OCI-LY7 (cell line): ENCODE measurements around the gene SENP1. TPM values are rescaled to one million over a fixed set of nuclear protein-coding genes. Genes with fewer than 3 reads are reported as not detected.

Source experiments
- BruUV-seq: library from RNA; stranded (reverse); fragments of 400-500 nt; replicated peaks from 2 replicates; lab custom pipeline; 2021; lab: Mats Ljungman, UMichigan
- CTCF ChIA-PET: fragments of 300-600 bp; sonication (Branson Sonifier 250); formaldehyde crosslinking; loops from one replicate; lab custom pipeline; 2022; ENCODE audit warnings: antibody characterized with exemption; ENCODE audit not compliant: unreplicated experiment; lab: Charles Lee
- POLR2A ChIA-PET: fragments of 300-600 bp; sonication (Branson Sonifier 250); formaldehyde crosslinking; loops from one replicate; lab custom pipeline; 2022; ENCODE audit warnings: antibody characterized with exemption; lab: Charles Lee
- DNase-seq: peaks from one replicate; pipeline ENCODE4 v3.0.0-alpha.2; 2015; ENCODE audit warnings: low spot score
- H2AFZ ChIP-seq: fragments of 200-600 bp; sonication (generic), shearing (Covaris generic); 2 replicates; pipeline ENCODE4 v1.6.1; 2014; ENCODE audit warnings: mild to moderate bottlenecking, antibody characterized with exemption, low read length, moderate library complexity
- H3K27ac ChIP-seq: fragments of 200-600 bp; sonication (generic); 2 replicates; pipeline ENCODE4 v1.5.1; 2014; ENCODE audit warnings: mixed run types, low read depth, mild to moderate bottlenecking, moderate library complexity, low read length, inconsistent platforms; ENCODE audit not compliant: poor library complexity, severe bottlenecking
- H3K36me3 ChIP-seq: fragments of 200-600 bp; sonication (generic); 2 replicates; pipeline ENCODE4 v1.6.1; 2014; ENCODE audit warnings: mild to moderate bottlenecking, antibody characterized with exemption, low read length, moderate library complexity, mixed read lengths; ENCODE audit not compliant: insufficient read depth
- H3K4me1 ChIP-seq: fragments of 200-600 bp; sonication (generic); 2 replicates; pipeline ENCODE4 v1.5.1; 2014; ENCODE audit warnings: mild to moderate bottlenecking, low read length; ENCODE audit not compliant: insufficient read depth, poor library complexity, severe bottlenecking
- H3K4me2 ChIP-seq: fragments of 200-600 bp; sonication (generic); 2 replicates; pipeline ENCODE4 v1.6.1; 2014; ENCODE audit warnings: mild to moderate bottlenecking, low read length
- H3K4me3 ChIP-seq: fragments of 200-600 bp; sonication (generic); 2 replicates; pipeline ENCODE4 v1.5.1; 2014; ENCODE audit warnings: mild to moderate bottlenecking, low read depth, low read length; ENCODE audit not compliant: poor library complexity, severe bottlenecking
- H3K79me2 ChIP-seq: fragments of 200-600 bp; sonication (generic); 2 replicates; pipeline ENCODE4 v1.6.1; 2016; ENCODE audit warnings: low read depth, mild to moderate bottlenecking, low read length, moderate library complexity, mixed read lengths; ENCODE audit not compliant: insufficient read depth
- H3K9me2 ChIP-seq: fragments of 200-600 bp; sonication (generic); 2 replicates; pipeline ENCODE4 v1.6.1; 2016; ENCODE audit warnings: mild to moderate bottlenecking, low read length, mixed read lengths; ENCODE audit not compliant: insufficient read depth
- H3K9me3 ChIP-seq: fragments of 200-600 bp; sonication (generic); 2 replicates; pipeline ENCODE4 v1.6.1; 2014; ENCODE audit warnings: mild to moderate bottlenecking, mixed run types, low read length, mixed read lengths
- H4K20me1 ChIP-seq: fragments of 200-600 bp; sonication (generic); 2 replicates; pipeline ENCODE4 v1.6.1; 2014; ENCODE audit warnings: mild to moderate bottlenecking, antibody characterized with exemption, low read length, moderate library complexity, mixed read lengths; ENCODE audit not compliant: insufficient read depth
- CTCF ChIP-seq: fragments of 200-600 bp; sonication (generic); conservative IDR thresholded peaks from 2 replicates; pipeline ENCODE4 v1.5.1; 2014; ENCODE audit warnings: mild to moderate bottlenecking, antibody characterized with exemption, low read length, moderate library complexity, mixed read lengths
- EZH2phosphoT487 ChIP-seq: fragments of 200-600 bp; sonication (generic); IDR thresholded peaks from 2 replicates; pipeline ENCODE4 v1.6.1; 2018; ENCODE audit warnings: low read depth, borderline replicate concordance, mild to moderate bottlenecking, mixed run types, antibody characterized with exemption, low read length, moderate library complexity, mixed read lengths
- intact Hi-C: fragments of 100-400 bp; cut with micrococcal nuclease; formaldehyde crosslinking; loops from one replicate; pipeline ENCODE4 v1.10.0; 2022; ENCODE audit not compliant: unreplicated experiment
- total RNA-seq, 2 experiments: library from RNA; depleted of rRNA in 1 of 2; stranded (reverse); fragments of >200 nt in 1 of 2; shearing (Covaris generic) in 1 of 2; gene quantifications; 2 replicates each; pipeline ENCODE4 v1.2.3, GENCODE V29; 2014 to 2022

SENP1 gene
- total RNA-seq, 2 experiments from 2014 or later: 48.3 to 54.7 TPM

- Histone ChIP-seq H4K20me1 (no peaks in the 10 kb centered on the region), H3K9me2 (no peaks in the 10 kb centered on the region), H3K9me3 (no peaks in the 10 kb centered on the region), H2AFZ (no peak overlapping the region), H3K27ac (no peak overlapping the region), H3K4me1 (no peaks in the 10 kb centered on the region), H3K4me2 (no peak overlapping the region), H3K79me2 (no peaks in the 10 kb centered on the region), H3K36me3 (no peaks in the 10 kb centered on the region), H3K4me3 (no peak overlapping the region)
- TF ChIP-seq CTCF (no peak), EZH2phosphoT487 (no peak)
- CTCF ChIA-PET: no interaction called here
- POLR2A ChIA-PET: no interaction called here
- intact Hi-C loops: no loop called here
- no TSS peak for BruUV-seq
- no peak for DNase-seq
Measured at GRCh38 chr12:48005001-48005749, 100.7 kb downstream of the SENP1 start.

- CTCF ChIA-PET: no interaction called here
Measured at GRCh38 chr12:48004053-48004941, 101.6 kb downstream of the SENP1 start, which contains the start of gene COL2A1. TSS of gene COL2A1 (minus strand) at chr12:48004476. CDS start at chr12:48004321, 155 bp downstream.

More at GRCh38 chr12:48004053-48004941, 101.6 kb downstream of the SENP1 start, which contains the start of gene COL2A1:
- intact Hi-C loops: no loop called here
- BruUV-seq: no TSS peak
- H3K9me3 ChIP-seq: no peaks in the 10 kb centered on the region
- no peak within 1 kb of the TSS for H3K27ac ChIP-seq
- no peaks in the 10 kb centered on the region for H3K36me3 ChIP-seq
- TF ChIP-seq EZH2phosphoT487: no peak
- TF ChIP-seq CTCF: no peak
- POLR2A ChIA-PET: no interaction called here
- no peaks in the 10 kb centered on the region for H4K20me1 ChIP-seq
- H3K79me2 ChIP-seq: no peaks in the 10 kb centered on the region
- no peak within 1 kb of the TSS for H3K4me2 ChIP-seq
- H3K9me2 ChIP-seq: no peaks in the 10 kb centered on the region
- DNase-seq: no peak
- no peaks in the 10 kb centered on the region for H3K4me1 ChIP-seq
- H3K4me3 ChIP-seq: no peak within 1 kb of the TSS
- no peak within 1 kb of the TSS for H2AFZ ChIP-seq
